HepG2 (cell line): Measurements from ENCODE around the gene KLHL3.

ENCODE experiments used
- CBX5 ChIP-seq: sonication (generic); formaldehyde crosslinking; IDR thresholded peaks from 2 replicates; pipeline ENCODE4 v1.4.0; 2020; ENCODE audit warnings: missing genetic modification reagents, borderline replicate concordance
- CTCF ChIP-seq: sonication (generic); formaldehyde crosslinking; IDR thresholded peaks from 2 replicates; pipeline ENCODE4 v1.5.0; 2020; ENCODE audit warnings: mild to moderate bottlenecking, missing genetic modification reagents, moderate library complexity
- RAD21 ChIP-seq: fragments of 450-650 bp; formaldehyde crosslinking; IDR thresholded peaks from 2 replicates; pipeline ENCODE4 v1.5.0; 2020; ENCODE audit warnings: mild to moderate bottlenecking
- SCMH1 ChIP-seq: sonication (generic); formaldehyde crosslinking; IDR thresholded peaks from 2 replicates; pipeline ENCODE4 v1.9.0; 2021; ENCODE audit warnings: missing genetic modification reagents, mild to moderate bottlenecking, borderline replicate concordance
- SIN3A ChIP-seq: IDR thresholded peaks from 2 replicates; pipeline ENCODE4 v1.6.1; 2011; ENCODE audit warnings: low read depth, mild to moderate bottlenecking, control low read depth, low read length, borderline replicate concordance
- TCF7L2 ChIP-seq: IDR thresholded peaks from 2 replicates; pipeline ENCODE4 v1.6.1; 2011; ENCODE audit warnings: mild to moderate bottlenecking, low read depth, low read length, moderate library complexity
- ZHX1 ChIP-seq: sonication (generic); formaldehyde crosslinking; IDR thresholded peaks from 2 replicates; pipeline ENCODE4 v1.8.1; 2022; ENCODE audit warnings: low read depth, mild to moderate bottlenecking, missing genetic modification reagents
- ZNF263 ChIP-seq: sonication (generic); formaldehyde crosslinking; IDR thresholded peaks from 2 replicates; pipeline ENCODE4 v1.4.0; 2020; ENCODE audit warnings: missing genetic modification reagents
- ZNF589 ChIP-seq: sonication (generic); formaldehyde crosslinking; conservative IDR thresholded peaks from 2 replicates; pipeline ENCODE4 v1.8.0; 2022; ENCODE audit warnings: mild to moderate bottlenecking, moderate library complexity, missing genetic modification reagents

- no peak for TF ChIP-seq SCMH1 (CRISPR knock-in tag)
- TF ChIP-seq CBX5: no peak
- no peak for TF ChIP-seq SIN3A
- no peak for TF ChIP-seq TCF7L2
- no peak for TF ChIP-seq ZNF263 (CRISPR knock-in tag)
- TF ChIP-seq CTCF (CRISPR knock-in tag): no peak
- no peak for TF ChIP-seq ZHX1
- TF ChIP-seq ZNF589: no peak
- TF ChIP-seq RAD21 (CRISPR knock-in tag): no peak
These were observed 39.4 kb downstream of the KLHL3 start for GRCh38 chr5:137696481-137696880.
